ENCODE measurements around the gene CACNA1H. TPM values are rescaled to one million over a fixed set of nuclear protein-coding genes. Genes with fewer than 3 reads are reported as not detected.
A peak's percentile ranks its signal among the peaks of the same experiment; 100 is the strongest.
"Not testable (repeated sequence)": the region's sequence is repeated elsewhere in the genome, so short reads cannot be mapped to it uniquely, and the experiment has no call there.

CACNA1H gene
- total RNA-seq, 1 donor from 2014 or later: 73.2 TPM

- no peak overlapping the region for H3K4me3 Mint-ChIP-seq (ENCODE audit: unreplicated experiment)
- peaks cover 8% of the 10 kb centered on the region for H3K36me3 Mint-ChIP-seq (ENCODE audit: low read depth)
- H3K27me3 Mint-ChIP-seq (ENCODE audit: low read depth): no peaks in the 10 kb centered on the region
- no peak overlapping the region for H3K27ac Mint-ChIP-seq (ENCODE audit: unreplicated experiment)
- H3K4me1 Mint-ChIP-seq (ENCODE audit: low read depth): peaks cover 4% of the 10 kb centered on the region
- DNase-seq (ENCODE audit: low spot score): no peak
- TF ChIP-seq, protein P1, sequence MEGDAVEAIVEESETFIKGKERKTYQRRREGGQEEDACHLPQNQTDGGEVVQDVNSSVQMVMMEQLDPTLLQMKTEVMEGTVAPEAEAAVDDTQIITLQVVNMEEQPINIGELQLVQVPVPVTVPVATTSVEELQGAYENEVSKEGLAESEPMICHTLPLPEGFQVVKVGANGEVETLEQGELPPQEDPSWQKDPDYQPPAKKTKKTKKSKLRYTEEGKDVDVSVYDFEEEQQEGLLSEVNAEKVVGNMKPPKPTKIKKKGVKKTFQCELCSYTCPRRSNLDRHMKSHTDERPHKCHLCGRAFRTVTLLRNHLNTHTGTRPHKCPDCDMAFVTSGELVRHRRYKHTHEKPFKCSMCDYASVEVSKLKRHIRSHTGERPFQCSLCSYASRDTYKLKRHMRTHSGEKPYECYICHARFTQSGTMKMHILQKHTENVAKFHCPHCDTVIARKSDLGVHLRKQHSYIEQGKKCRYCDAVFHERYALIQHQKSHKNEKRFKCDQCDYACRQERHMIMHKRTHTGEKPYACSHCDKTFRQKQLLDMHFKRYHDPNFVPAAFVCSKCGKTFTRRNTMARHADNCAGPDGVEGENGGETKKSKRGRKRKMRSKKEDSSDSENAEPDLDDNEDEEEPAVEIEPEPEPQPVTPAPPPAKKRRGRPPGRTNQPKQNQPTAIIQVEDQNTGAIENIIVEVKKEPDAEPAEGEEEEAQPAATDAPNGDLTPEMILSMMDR (IDR thresholded peaks at IDR 0.05): no peak
- no peaks in the 10 kb centered on the region for H3K9me3 Mint-ChIP-seq (ENCODE audit: low read depth)
Measured at GRCh38 chr16:1224558-1224957, 71.7 kb downstream of the CACNA1H start.

DNA sequence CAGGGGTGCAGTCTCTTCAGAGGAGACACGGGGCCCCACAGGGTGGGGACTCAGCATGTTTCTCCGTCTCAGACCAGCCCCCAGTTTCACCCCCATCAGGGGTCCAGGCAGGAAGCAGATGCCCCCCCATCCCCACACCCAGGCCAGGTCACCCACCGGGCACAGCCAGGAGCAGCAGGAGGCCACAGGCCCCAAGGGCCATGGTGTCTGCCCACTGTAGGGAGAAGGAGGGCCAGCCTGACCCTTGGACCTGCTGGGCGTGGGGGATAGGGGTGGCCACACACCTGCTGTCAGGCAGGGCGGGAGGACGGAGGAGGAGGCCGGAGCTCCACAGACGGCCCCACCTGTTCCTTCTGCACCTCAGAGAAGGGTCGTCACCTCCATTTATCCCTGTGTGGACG, 72.1 kb downstream of the CACNA1H start, which contains the start of gene TPSG1:
Gene TPSG1, minus strand, starts transcription at position 218 of the 401 bp plus-strand sequence. Its CDS starts 16 bp downstream, at position 202.
- Mint-ChIP-seq H3K9me3 (ENCODE audit: low read depth) (no peaks in the 10 kb centered on the region), H3K4me3 (ENCODE audit: unreplicated experiment) (no peak within 1 kb of the TSS), H3K27ac (ENCODE audit: unreplicated experiment) (no peak within 1 kb of the TSS), H3K36me3 (ENCODE audit: low read depth) (peaks cover 8% of the 10 kb centered on the region), H3K4me1 (ENCODE audit: low read depth) (peaks cover 4% of the 10 kb centered on the region), H3K27me3 (ENCODE audit: low read depth) (no peaks in the 10 kb centered on the region)
- DNase-seq (ENCODE audit: low spot score): no peak
- TF ChIP-seq, protein P1 (IDR thresholded peaks at IDR 0.05): no peak

DNA sequence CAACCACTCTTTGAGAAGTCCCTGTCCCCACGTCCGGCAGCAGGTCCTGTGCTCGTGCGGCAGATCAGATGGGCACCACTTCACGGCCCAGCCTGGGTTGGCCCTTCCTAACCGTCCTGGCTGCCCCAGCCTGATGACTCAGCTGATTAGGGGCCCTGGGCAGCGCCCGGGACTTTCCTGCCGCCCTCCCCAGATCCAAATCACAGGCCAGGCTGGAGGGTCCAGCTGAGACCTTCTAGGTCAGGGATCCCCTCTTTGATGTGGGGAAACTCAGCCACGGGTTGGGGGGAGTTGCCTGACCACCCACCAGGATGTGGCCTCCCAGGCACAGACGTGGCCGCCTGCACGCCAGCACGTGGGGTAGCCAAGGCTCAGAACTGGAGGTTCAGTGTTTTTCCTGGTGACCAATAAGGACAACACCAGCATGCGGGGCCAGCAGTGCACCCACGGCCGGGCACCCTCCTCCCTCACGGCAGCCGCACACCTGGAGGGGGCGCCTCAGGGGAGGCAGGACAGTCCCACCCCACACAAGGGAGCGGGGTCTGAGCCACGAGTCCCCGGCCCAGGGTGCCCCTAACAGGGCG, 72.9 kb downstream of the CACNA1H start:
- H3K4me1 Mint-ChIP-seq (ENCODE audit: low read depth); H3K9me3 Mint-ChIP-seq (ENCODE audit: low read depth); H3K27ac Mint-ChIP-seq (ENCODE audit: unreplicated experiment); H3K4me3 Mint-ChIP-seq (ENCODE audit: unreplicated experiment); H3K36me3 Mint-ChIP-seq (ENCODE audit: low read depth); DNase-seq (ENCODE audit: low spot score); H3K27me3 Mint-ChIP-seq (ENCODE audit: low read depth): not testable (repeated sequence)

GRCh38 chr16:1226692-1227091, 73.8 kb downstream of the CACNA1H start:
- H3K27me3 Mint-ChIP-seq (ENCODE audit: low read depth); H3K4me1 Mint-ChIP-seq (ENCODE audit: low read depth); H3K9me3 Mint-ChIP-seq (ENCODE audit: low read depth); H3K27ac Mint-ChIP-seq (ENCODE audit: unreplicated experiment); H3K36me3 Mint-ChIP-seq (ENCODE audit: low read depth); DNase-seq (ENCODE audit: low spot score); H3K4me3 Mint-ChIP-seq (ENCODE audit: unreplicated experiment): not testable (repeated sequence)

- not testable (repeated sequence) for H3K4me1 Mint-ChIP-seq (ENCODE audit: low read depth); H3K36me3 Mint-ChIP-seq (ENCODE audit: low read depth); H3K27ac Mint-ChIP-seq (ENCODE audit: unreplicated experiment); DNase-seq (ENCODE audit: low spot score); H3K9me3 Mint-ChIP-seq (ENCODE audit: low read depth); H3K4me3 Mint-ChIP-seq (ENCODE audit: unreplicated experiment); H3K27me3 Mint-ChIP-seq (ENCODE audit: low read depth)
Measured at GRCh38 chr16:1228227-1228626, 75.3 kb downstream of the CACNA1H start.

DNA sequence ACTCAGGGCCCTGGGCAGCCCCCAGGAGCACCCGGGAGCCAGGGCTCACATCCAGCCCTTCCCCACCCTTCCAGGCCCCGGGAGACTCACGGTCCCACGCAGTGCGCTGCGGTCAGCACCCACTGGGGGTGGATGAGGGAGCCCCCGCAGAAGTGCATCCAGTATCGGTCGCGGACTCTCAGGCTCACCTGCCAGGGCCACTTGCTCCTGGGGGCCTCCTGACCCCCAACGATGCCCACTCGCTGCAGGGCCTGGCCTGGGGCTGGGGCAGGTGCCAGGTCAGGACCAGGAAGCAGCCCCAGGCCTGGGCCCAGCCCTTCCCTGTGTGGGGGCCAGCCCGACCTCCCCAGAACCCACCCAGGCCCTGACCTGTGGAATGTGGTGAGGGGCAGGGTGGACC, 76.6 kb downstream of the CACNA1H start:
- not testable (repeated sequence) for H3K4me3 Mint-ChIP-seq (ENCODE audit: unreplicated experiment); H3K27me3 Mint-ChIP-seq (ENCODE audit: low read depth); H3K27ac Mint-ChIP-seq (ENCODE audit: unreplicated experiment); H3K9me3 Mint-ChIP-seq (ENCODE audit: low read depth); H3K36me3 Mint-ChIP-seq (ENCODE audit: low read depth); H3K4me1 Mint-ChIP-seq (ENCODE audit: low read depth)
- DNase-seq (ENCODE audit: low spot score): peak; percentile 59

DNA sequence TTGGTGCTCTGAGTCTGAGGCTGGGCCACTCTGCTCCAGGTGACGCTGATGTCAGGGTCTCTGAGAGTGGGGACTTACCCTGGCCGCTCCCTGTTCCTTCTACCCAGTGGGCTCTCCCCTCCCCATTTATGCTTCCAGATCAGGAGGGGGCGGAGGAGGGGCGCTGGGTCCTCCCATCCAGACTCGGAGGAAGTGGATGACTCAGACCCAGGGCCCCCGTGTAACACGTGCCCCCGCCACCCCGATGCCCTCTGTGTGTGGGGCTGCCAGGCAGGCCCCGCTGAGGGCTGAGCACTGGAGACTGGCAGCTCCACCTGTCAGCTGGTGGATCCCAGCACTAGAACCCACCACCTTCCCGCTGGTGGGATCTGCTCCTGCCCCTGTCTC, 77.2 kb downstream of the CACNA1H start, which contains the start of gene TPSB2:
Gene TPSB2, minus strand, starts transcription at position 101 of the 387 bp plus-strand sequence. CDS start 233 bp downstream, outside the sequence.
- not testable (repeated sequence) for H3K4me3 Mint-ChIP-seq (ENCODE audit: unreplicated experiment); H3K27ac Mint-ChIP-seq (ENCODE audit: unreplicated experiment); H3K4me1 Mint-ChIP-seq (ENCODE audit: low read depth); H3K27me3 Mint-ChIP-seq (ENCODE audit: low read depth); H3K36me3 Mint-ChIP-seq (ENCODE audit: low read depth); H3K9me3 Mint-ChIP-seq (ENCODE audit: low read depth); DNase-seq (ENCODE audit: low spot score)

GRCh38 chr16:1230471-1231212, 77.7 kb downstream of the CACNA1H start:
- DNase-seq (ENCODE audit: low spot score): peak; percentile 47
- not testable (repeated sequence) for H3K9me3 Mint-ChIP-seq (ENCODE audit: low read depth); H3K36me3 Mint-ChIP-seq (ENCODE audit: low read depth); H3K27me3 Mint-ChIP-seq (ENCODE audit: low read depth); H3K4me1 Mint-ChIP-seq (ENCODE audit: low read depth); H3K27ac Mint-ChIP-seq (ENCODE audit: unreplicated experiment); H3K4me3 Mint-ChIP-seq (ENCODE audit: unreplicated experiment)

DNA sequence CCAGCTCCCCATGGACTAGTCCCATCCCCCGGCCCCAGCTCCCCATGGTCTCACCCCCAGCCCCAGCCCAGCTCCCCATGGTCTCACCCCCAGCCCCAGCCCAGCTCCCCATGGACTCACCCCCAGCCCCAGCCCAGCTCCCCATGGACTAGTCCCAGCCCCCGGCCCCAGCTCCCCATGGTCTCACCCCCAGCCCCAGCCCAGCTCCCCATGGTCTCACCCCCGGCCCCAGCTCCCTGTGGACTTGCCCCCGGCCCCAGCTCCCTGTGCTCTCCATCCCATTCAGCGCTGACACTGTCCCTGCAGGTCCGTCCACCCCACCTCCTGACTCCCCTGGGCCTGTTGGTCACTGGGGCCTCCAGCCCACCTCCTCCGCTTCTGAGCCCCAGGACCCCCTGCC, 78.4 kb downstream of the CACNA1H start:
- peak; percentile 77 for DNase-seq (ENCODE audit: low spot score)
- not testable (repeated sequence) for H3K9me3 Mint-ChIP-seq (ENCODE audit: low read depth); H3K36me3 Mint-ChIP-seq (ENCODE audit: low read depth); H3K4me3 Mint-ChIP-seq (ENCODE audit: unreplicated experiment); H3K4me1 Mint-ChIP-seq (ENCODE audit: low read depth); H3K27ac Mint-ChIP-seq (ENCODE audit: unreplicated experiment); H3K27me3 Mint-ChIP-seq (ENCODE audit: low read depth)

DNA sequence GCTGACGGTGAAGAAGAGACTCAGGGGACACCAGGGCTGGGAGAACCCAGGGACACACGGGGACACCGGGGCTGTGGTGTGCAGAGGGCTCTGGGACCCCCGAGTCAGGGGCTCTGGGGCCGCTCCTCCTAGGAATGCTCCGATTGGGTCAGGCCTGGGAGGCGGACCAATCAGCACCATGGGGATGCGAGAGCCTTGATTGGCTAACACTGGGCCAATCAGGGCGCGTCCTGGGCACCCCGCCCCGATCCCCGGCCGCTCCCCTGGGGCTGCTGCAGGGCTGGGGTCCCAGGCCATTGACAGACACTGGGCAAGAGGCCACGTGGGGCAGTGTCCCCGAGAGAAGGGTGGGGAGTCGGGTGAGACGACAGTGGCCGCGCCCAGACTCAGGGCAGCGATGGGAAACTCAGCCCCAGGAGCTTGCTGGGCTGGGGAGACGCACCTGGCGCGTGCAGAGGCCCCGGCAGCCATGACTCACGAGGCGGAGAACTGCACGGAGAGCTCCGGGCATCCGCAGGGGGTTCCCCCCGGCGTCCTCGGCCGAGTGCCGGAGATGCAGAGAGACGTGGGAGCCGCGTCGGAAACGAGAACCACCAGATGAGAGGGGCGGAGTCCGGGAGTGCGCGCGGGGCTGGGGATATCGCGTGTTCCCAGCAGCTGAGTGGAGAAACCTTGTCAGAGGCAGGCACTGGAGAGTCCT, 79.3 kb downstream of the CACNA1H start:
- not testable (repeated sequence) for H3K4me1 Mint-ChIP-seq (ENCODE audit: low read depth); H3K4me3 Mint-ChIP-seq (ENCODE audit: unreplicated experiment); H3K27me3 Mint-ChIP-seq (ENCODE audit: low read depth); DNase-seq (ENCODE audit: low spot score); H3K9me3 Mint-ChIP-seq (ENCODE audit: low read depth); H3K36me3 Mint-ChIP-seq (ENCODE audit: low read depth); H3K27ac Mint-ChIP-seq (ENCODE audit: unreplicated experiment)

DNA sequence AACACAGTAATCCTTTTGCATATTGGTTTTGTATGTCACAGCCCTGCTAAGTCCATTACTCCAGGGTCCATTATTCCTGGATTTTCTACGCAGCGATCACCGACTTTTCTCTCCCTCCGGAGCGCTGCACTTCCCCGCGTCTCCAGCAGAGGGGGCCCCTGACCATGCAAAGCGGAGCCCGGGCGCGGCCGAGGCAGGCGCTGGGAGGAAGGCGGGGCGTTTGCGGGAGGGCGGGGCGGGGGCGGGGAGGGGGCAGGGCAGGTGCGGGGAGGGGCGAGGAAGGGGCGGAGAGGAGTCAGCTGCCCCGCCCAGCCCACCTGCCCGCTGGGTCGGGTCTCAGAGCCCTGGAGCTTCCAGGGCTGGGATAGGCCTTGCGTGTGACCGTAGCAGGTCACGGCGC, 83.8 kb downstream of the CACNA1H start:
- not testable (repeated sequence) for H3K9me3 Mint-ChIP-seq (ENCODE audit: low read depth); H3K27ac Mint-ChIP-seq (ENCODE audit: unreplicated experiment); H3K36me3 Mint-ChIP-seq (ENCODE audit: low read depth); H3K4me1 Mint-ChIP-seq (ENCODE audit: low read depth); H3K4me3 Mint-ChIP-seq (ENCODE audit: unreplicated experiment); H3K27me3 Mint-ChIP-seq (ENCODE audit: low read depth); DNase-seq (ENCODE audit: low spot score)

All from chondrocyte (in vitro differentiated cells).